ENCODE results near the gene RNF215.

The RNF215 gene

GRCh38 chr22:30393885-30394284 is 6.7 kb upstream of the RNF215 start:
- Histone ChIP-seq H3K27ac (ENCODE audit: low read length) (no peak overlapping the region), H3K4me3 (ENCODE audit: low read length) (no peak overlapping the region), H3K79me2 (ENCODE audit: low read length) (no peaks in the 10 kb centered on the region), H3K36me3 (replicated peaks; ENCODE audit: low read depth, low read length) (no peaks in the 10 kb centered on the region), H2AFZ (ENCODE audit: low read depth, low read length) (no peak overlapping the region), H3K4me1 (ENCODE audit: low read length) (peaks cover 44% of the 10 kb centered on the region), H3K27me3 (ENCODE audit: low read depth, low read length) (0 out of 2 replicates have a peak, but pooled peaks cover 7% of the 10 kb centered on the region), H3K4me2 (ENCODE audit: low read length) (peak overlapping the region; percentile 92; the same call in 1 of the 2 replicates), H3K9ac (ENCODE audit: low read length) (no peak overlapping the region; the same call in 1 of the 2 replicates), H4K20me1 (ENCODE audit: insufficient read depth, low read length) (no peaks in the 10 kb centered on the region), H3K9me3 (ENCODE audit: insufficient read depth, low read length) (no peaks in the 10 kb centered on the region)
- TF ChIP-seq EZH2phosphoT487 (IDR thresholded peaks at IDR 0.05; ENCODE audit: low read depth) (no peak), CTCF (IDR thresholded peaks at IDR 0.05; ENCODE audit: low read depth, low read length) (no peak)

GRCh38 chr22:30393322-30393680 is 6.1 kb upstream of the RNF215 start:
- Histone ChIP-seq H3K27ac (ENCODE audit: low read length) (peak overlapping the region; percentile 69), H3K9ac (ENCODE audit: low read length) (peak overlapping the region; percentile 63; the same call in 1 of the 2 replicates), H3K9me3 (ENCODE audit: insufficient read depth, low read length) (no peaks in the 10 kb centered on the region), H4K20me1 (ENCODE audit: insufficient read depth, low read length) (no peaks in the 10 kb centered on the region), H3K4me3 (ENCODE audit: low read length) (peak overlapping the region; percentile 64), H3K36me3 (replicated peaks; ENCODE audit: low read depth, low read length) (no peaks in the 10 kb centered on the region), H3K4me1 (ENCODE audit: low read length) (peaks cover 49% of the 10 kb centered on the region), H3K79me2 (ENCODE audit: low read length) (no peaks in the 10 kb centered on the region), H3K4me2 (ENCODE audit: low read length) (peak overlapping the region; percentile 92), H3K27me3 (ENCODE audit: low read depth, low read length) (0 out of 2 replicates have a peak, but pooled peaks cover 7% of the 10 kb centered on the region), H2AFZ (ENCODE audit: low read depth, low read length) (peak overlapping the region; percentile 94; the same call in 1 of the 2 replicates)
- TF ChIP-seq CTCF (IDR thresholded peaks at IDR 0.05; ENCODE audit: low read depth, low read length) (no peak), EZH2phosphoT487 (IDR thresholded peaks at IDR 0.05; ENCODE audit: low read depth) (no peak)

GRCh38 chr22:30392661-30393321 is 5.6 kb upstream of the RNF215 start:
- Histone ChIP-seq H3K27me3 (ENCODE audit: low read depth, low read length) (0 out of 2 replicates have a peak, but pooled peaks cover 5% of the 10 kb centered on the region), H3K27ac (ENCODE audit: low read length) (peak overlapping the region; percentile 69), H2AFZ (ENCODE audit: low read depth, low read length) (peak overlapping the region; percentile 94), H3K4me2 (ENCODE audit: low read length) (peak overlapping the region; percentile 92), H3K4me3 (ENCODE audit: low read length) (peak overlapping the region; percentile 64), H4K20me1 (ENCODE audit: insufficient read depth, low read length) (no peaks in the 10 kb centered on the region), H3K4me1 (ENCODE audit: low read length) (peaks cover 48% of the 10 kb centered on the region), H3K9ac (ENCODE audit: low read length) (peak overlapping the region; percentile 63), H3K9me3 (ENCODE audit: insufficient read depth, low read length) (no peaks in the 10 kb centered on the region), H3K79me2 (ENCODE audit: low read length) (no peaks in the 10 kb centered on the region), H3K36me3 (replicated peaks; ENCODE audit: low read depth, low read length) (no peaks in the 10 kb centered on the region)
- TF ChIP-seq EZH2phosphoT487 (IDR thresholded peaks at IDR 0.05; ENCODE audit: low read depth): no peak
- TF ChIP-seq CTCF (IDR thresholded peaks at IDR 0.05; ENCODE audit: low read depth, low read length): no peak

- H4K20me1 ChIP-seq (ENCODE audit: insufficient read depth, low read length): no peaks in the 10 kb centered on the region
- H3K4me2 ChIP-seq (ENCODE audit: low read length): peak overlapping the region; percentile 92
- H3K9ac ChIP-seq (ENCODE audit: low read length): peak overlapping the region; percentile 23; the same call in 1 of the 2 replicates
Observed at GRCh38 chr22:30390974-30391691, 3.9 kb upstream of the RNF215 start.

More at GRCh38 chr22:30390974-30391691, 3.9 kb upstream of the RNF215 start:
- Histone ChIP-seq H3K9me3 (ENCODE audit: insufficient read depth, low read length) (no peaks in the 10 kb centered on the region), H3K27ac (ENCODE audit: low read length) (peak overlapping the region; percentile 69), H3K79me2 (ENCODE audit: low read length) (no peaks in the 10 kb centered on the region), H3K27me3 (ENCODE audit: low read depth, low read length) (no peaks in the 10 kb centered on the region), H3K36me3 (replicated peaks; ENCODE audit: low read depth, low read length) (no peaks in the 10 kb centered on the region), H3K4me1 (ENCODE audit: low read length) (peaks cover 48% of the 10 kb centered on the region), H2AFZ (ENCODE audit: low read depth, low read length) (peak overlapping the region; percentile 48), H3K4me3 (ENCODE audit: low read length) (no peak overlapping the region)
- TF ChIP-seq CTCF (IDR thresholded peaks at IDR 0.05; ENCODE audit: low read depth, low read length) (peak; percentile 89), EZH2phosphoT487 (IDR thresholded peaks at IDR 0.05; ENCODE audit: low read depth) (no peak)

Measured in OCI-LY3 (cell line).